Gastroesophageal sphincter (tissue), 4 donors: Measurements from ENCODE around the gene MICALL1. TPM values are rescaled to one million over a fixed set of nuclear protein-coding genes. Genes with fewer than 3 reads are reported as not detected.
A peak's percentile ranks its signal among the peaks of the same experiment; 100 is the strongest.
"Not testable (repeated sequence)": the region's sequence is repeated elsewhere in the genome, so short reads cannot be mapped to it uniquely, and the experiment has no call there.

Experiments
- ATAC-seq: fragments of 150-250 bp; one replicate; pipeline ENCODE4 v1.9.1; 2016; ENCODE audit warnings: mild to moderate bottlenecking, moderate library complexity
- H3K27ac ChIP-seq, 4 donors: fragments of 200-600 bp; sonication (generic) in 3 of 4; 1 replicate in 3 of 4; 2 replicates in 1 of 4; pipeline ENCODE4 v1.5.1; 2016 to 2019
- H3K27me3 ChIP-seq: fragments of 200-600 bp; sonication (generic); one replicate; pipeline ENCODE4 v1.5.1; 2019
- H3K36me3 ChIP-seq, 2 donors: fragments of 200-600 bp; sonication (generic); one replicate each; pipeline ENCODE4 v1.5.1; 2019; ENCODE audit warnings: control low read depth in 1 of 2
- H3K4me1 ChIP-seq, 3 donors: fragments of 200-600 bp; sonication (generic); 1 replicate in 2 of 3; 2 replicates in 1 of 3; pipeline ENCODE4 v1.5.1; 2016 to 2019; ENCODE audit warnings: control low read depth in 2 of 3
- H3K4me3 ChIP-seq, 2 donors: fragments of 200-600 bp; sonication (generic); one replicate each; pipeline ENCODE4 v1.5.1; 2019; ENCODE audit warnings: mild to moderate bottlenecking in 1 of 2, moderate library complexity in 1 of 2
- H3K9me3 ChIP-seq, 3 donors: fragments of 200-600 bp; sonication (generic); one replicate each; pipeline ENCODE4 v1.5.1; 2017 to 2019; ENCODE audit warnings: control low read depth in 2 of 3
- CTCF ChIP-seq, 4 experiments: fragments of 200-600 bp in 2 of 4; fragments of 450-650 bp in 2 of 4; sonication (generic) in 1 of 4; IDR thresholded peaks; one replicate each; pipeline ENCODE4 v1.5.1; 2017 to 2019; ENCODE audit warnings: antibody characterized with exemption in 4 of 4, mild to moderate bottlenecking in 2 of 4, moderate library complexity in 2 of 4
- EP300 ChIP-seq: sonication (generic); formaldehyde crosslinking; IDR thresholded peaks from one replicate; pipeline ENCODE4 v1.6.1; 2017; ENCODE audit warnings: antibody characterized with exemption, mild to moderate bottlenecking
- POLR2A ChIP-seq, 2 donors: fragments of 450-650 bp; IDR thresholded peaks; one replicate each; pipeline ENCODE4 v1.6.1; 2017; ENCODE audit warnings: antibody characterized with exemption in 2 of 2, mild to moderate bottlenecking in 2 of 2, moderate library complexity in 1 of 2
- POLR2AphosphoS5 ChIP-seq: sonication (generic); formaldehyde crosslinking; IDR thresholded peaks from one replicate; pipeline ENCODE4 v1.6.1; 2017; ENCODE audit warnings: antibody characterized with exemption
- WGBS, 2 donors: methylation state at CpG; one replicate each; pipeline ENCODE4 v1.1.5; 2018; ENCODE audit warnings: low coverage in 1 of 2; 5-methylcytosine and 5-hydroxymethylcytosine counted together
- total RNA-seq, 4 donors: library from RNA; depleted of rRNA; stranded (reverse); fragments of >200 nt; gene quantifications; one replicate each; pipeline ENCODE4 v1.1.0, GENCODE V29; 2016

The MICALL1 gene
- total RNA-seq, 4 donors from 2014 or later, result 46.9 to 132 (median 48.1) TPM

- ATAC-seq, result peak; percentile 73
- 0% methylated on average over 6 of the region's 13 CpGs; no CpG with 5 or more reads in 1 of the 2 donors for WGBS, 2 donors
- Histone ChIP-seq H3K27ac (peak overlapping the region in 3 of 4 donors; percentile 84 to 87 (median 87)), H3K4me1 (peaks cover 0 to 34% (median 8%) of the 10 kb centered on the region in 3 donors), H3K4me3 (peak overlapping the region; percentile 63 to 98), H3K27me3 (no peaks in the 10 kb centered on the region), H3K9me3 (no peaks in the 10 kb centered on the region), H3K36me3 (peaks cover 0 to 24% of the 10 kb centered on the region in 2 donors)
- TF ChIP-seq POLR2AphosphoS5, result no peak
- TF ChIP-seq CTCF (IDR thresholded peaks at IDR 0.05), result no peak
- TF ChIP-seq EP300, result no peak
- no peak for TF ChIP-seq POLR2A (IDR thresholded peaks at IDR 0.05)
These were observed 47.0 kb downstream of the MICALL1 start for GRCh38 chr22:37953062-37953436.

- no peaks in the 10 kb centered on the region for H3K27me3 ChIP-seq
- no peaks in the 10 kb centered on the region for H3K9me3 ChIP-seq
- peak within 1 kb of the TSS; percentile 63 to 98 for H3K4me3 ChIP-seq
- peaks cover 0 to 34% (median 8%) of the 10 kb centered on the region in 3 donors for H3K4me1 ChIP-seq
- peak; percentile 96 for ATAC-seq
- WGBS, 2 donors, result 0 to 3% methylated on average over 6 to 27 of the region's 52 CpGs
- peak; percentile 47 to 62 for TF ChIP-seq POLR2A (IDR thresholded peaks at IDR 0.05)
- TF ChIP-seq POLR2AphosphoS5, result peak; percentile 78
- no peak for TF ChIP-seq EP300
- TF ChIP-seq CTCF (IDR thresholded peaks at IDR 0.05), result peak in 1 of 4 experiments; percentile 27
- H3K27ac ChIP-seq, result peak within 1 kb of the TSS; percentile 7 to 87 (median 86)
- H3K36me3 ChIP-seq, result peaks cover 0 to 30% of the 10 kb centered on the region in 2 donors
These were observed 47.5 kb downstream of the MICALL1 start, which contains the start of the genes C22orf23 and POLR2F for GRCh38 chr22:37953437-37954179. C22orf23 (minus strand) TSS chr22:37953601; CDS start chr22:37953149, 452 bp downstream. POLR2F (plus strand) TSS chr22:37953699; CDS start chr22:37953788, 89 bp downstream.

GRCh38 chr22:37954686-37955085 is 48.6 kb downstream of the MICALL1 start:
- Histone ChIP-seq H3K9me3 (no peaks in the 10 kb centered on the region), H3K4me3 (peak overlapping the region in 1 of 2 donors; percentile 98), H3K27ac (no peak overlapping the region), H3K27me3 (no peaks in the 10 kb centered on the region), H3K4me1 (peaks cover 0 to 34% (median 8%) of the 10 kb centered on the region in 3 donors), H3K36me3 (peaks cover 0 to 41% of the 10 kb centered on the region in 2 donors)
- 43 to 57% methylated on average over 2 to 4 of the region's 4 CpGs for WGBS, 2 donors
- no peak for TF ChIP-seq CTCF (IDR thresholded peaks at IDR 0.05)
- ATAC-seq, result no peak

- not testable (repeated sequence) for H3K27me3 ChIP-seq, H3K27ac ChIP-seq, H3K4me3 ChIP-seq, ATAC-seq, H3K9me3 ChIP-seq
- peaks cover 0 to 34% (median 8%) of the 10 kb centered on the region in 3 donors for H3K4me1 ChIP-seq
- H3K36me3 ChIP-seq, result peaks cover 0 to 53% of the 10 kb centered on the region in 2 donors
- 66 to 84% methylated on average over 11 to 14 of the region's 15 CpGs for WGBS, 2 donors
These were observed 49.8 kb downstream of the MICALL1 start for GRCh38 chr22:37955825-37956397.

- Histone ChIP-seq H3K27me3 (no peaks in the 10 kb centered on the region), H3K36me3 (peaks cover 0 to 66% of the 10 kb centered on the region in 2 donors), H3K4me3 (no peak overlapping the region), H3K4me1 (peaks cover 0 to 30% (median 8%) of the 10 kb centered on the region in 3 donors), H3K27ac (no peak overlapping the region), H3K9me3 (no peaks in the 10 kb centered on the region)
- TF ChIP-seq POLR2AphosphoS5, result no peak
- no peak for TF ChIP-seq CTCF (IDR thresholded peaks at IDR 0.05)
- no peak for TF ChIP-seq EP300
- no peak for TF ChIP-seq POLR2A (IDR thresholded peaks at IDR 0.05)
- 85 to 89% methylated on average over 3 to 4 of the region's 4 CpGs for WGBS, 2 donors
- ATAC-seq, result no peak
These were observed 51.1 kb downstream of the MICALL1 start for GRCh38 chr22:37957232-37957631.
